ENCODE data around the gene CHTOP.

DNA sequence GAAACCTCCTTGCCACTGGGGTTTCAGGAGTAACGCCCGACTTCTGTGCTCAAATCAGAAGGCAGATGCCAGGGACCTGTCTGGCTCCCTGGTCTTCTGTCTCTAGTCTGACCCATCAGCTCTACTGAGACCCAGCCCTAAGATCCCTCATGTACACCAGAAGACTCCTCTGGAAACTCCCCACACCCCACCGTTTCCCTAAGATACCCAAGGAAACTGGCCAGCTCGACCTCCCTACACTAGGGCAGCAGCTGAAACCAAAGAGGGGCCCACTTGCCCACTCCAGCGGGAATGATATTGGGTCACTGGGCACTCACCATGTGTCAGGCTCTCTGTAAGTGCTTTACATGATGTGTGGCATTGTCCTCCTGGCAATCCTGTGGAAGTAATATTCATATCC lies 20.5 kb upstream of the CHTOP start:
- TF ChIP-seq, protein P1, sequence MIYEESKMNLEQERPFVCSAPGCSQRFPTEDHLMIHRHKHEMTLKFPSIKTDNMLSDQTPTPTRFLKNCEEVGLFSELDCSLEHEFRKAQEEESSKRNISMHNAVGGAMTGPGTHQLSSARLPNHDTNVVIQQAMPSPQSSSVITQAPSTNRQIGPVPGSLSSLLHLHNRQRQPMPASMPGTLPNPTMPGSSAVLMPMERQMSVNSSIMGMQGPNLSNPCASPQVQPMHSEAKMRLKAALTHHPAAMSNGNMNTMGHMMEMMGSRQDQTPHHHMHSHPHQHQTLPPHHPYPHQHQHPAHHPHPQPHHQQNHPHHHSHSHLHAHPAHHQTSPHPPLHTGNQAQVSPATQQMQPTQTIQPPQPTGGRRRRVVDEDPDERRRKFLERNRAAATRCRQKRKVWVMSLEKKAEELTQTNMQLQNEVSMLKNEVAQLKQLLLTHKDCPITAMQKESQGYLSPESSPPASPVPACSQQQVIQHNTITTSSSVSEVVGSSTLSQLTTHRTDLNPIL (CRISPR knock-in tag; IDR thresholded peaks at IDR 0.05; ENCODE audit: low read depth) = no peak
- TF ChIP-seq CSRNP3 (CRISPR knock-in tag; IDR thresholded peaks at IDR 0.05) (no peak), BACH2 (CRISPR knock-in tag; IDR thresholded peaks at IDR 0.05; ENCODE audit: borderline replicate concordance) (no peak), ZFP3 (CRISPR knock-in tag; IDR thresholded peaks at IDR 0.05) (no peak), PPARA (CRISPR knock-in tag; IDR thresholded peaks at IDR 0.05; ENCODE audit: borderline replicate concordance) (no peak), POU6F1 (CRISPR knock-in tag; IDR thresholded peaks at IDR 0.05; ENCODE audit: borderline replicate concordance, low read depth) (no peak), TOX (CRISPR knock-in tag; IDR thresholded peaks at IDR 0.05; ENCODE audit: borderline replicate concordance) (no peak), ZC3H10 (CRISPR knock-in tag; IDR thresholded peaks at IDR 0.05) (no peak), SNAI2 (CRISPR knock-in tag; IDR thresholded peaks at IDR 0.05) (no peak), PATZ1 (CRISPR knock-in tag; IDR thresholded peaks at IDR 0.05; ENCODE audit: borderline replicate concordance) (no peak), ESRRG (CRISPR knock-in tag; IDR thresholded peaks at IDR 0.05) (no peak), ZFP30 (CRISPR knock-in tag; IDR thresholded peaks at IDR 0.05) (no peak)
